RWPE2 (cell line): Measurements from ENCODE around the gene GSS.

Experiments
- ATAC-seq: fragments of 200-7000 bp; cut with Tn5 transposase; 3 replicates; pipeline ENCODE4 v1.9.1; 2021; ENCODE audit warnings: low read depth
- DNase-seq: peaks from one replicate; pipeline ENCODE4 v3.0.0-alpha.2; 2020; ENCODE audit warnings: low spot score
- H3K27ac ChIP-seq: fragments of 450-650 bp; 2 replicates; pipeline ENCODE4 v1.5.1; 2017; ENCODE audit warnings: mild to moderate bottlenecking; ENCODE audit not compliant: poor library complexity, severe bottlenecking
- H3K27me3 ChIP-seq: fragments of 250-450 bp; sonication (Bioruptor Pico); 2 replicates; pipeline ENCODE4 v1.5.1; 2021; ENCODE audit warnings: mild to moderate bottlenecking, moderate library complexity; ENCODE audit not compliant: insufficient read depth, poor library complexity, severe bottlenecking
- H3K36me3 ChIP-seq: fragments of 250-450 bp; sonication (Bioruptor Pico); 2 replicates; pipeline ENCODE4 v1.5.1; 2020; ENCODE audit warnings: low read depth, mild to moderate bottlenecking, moderate library complexity
- H3K4me1 ChIP-seq: fragments of 250-450 bp; sonication (Bioruptor Pico); 2 replicates; pipeline ENCODE4 v1.5.1; 2021; ENCODE audit warnings: mild to moderate bottlenecking, moderate library complexity; ENCODE audit not compliant: insufficient read depth, poor library complexity, severe bottlenecking
- H3K4me3 ChIP-seq: fragments of 250-450 bp; sonication (Bioruptor Pico); 2 replicates; pipeline ENCODE4 v1.5.1; 2021; ENCODE audit warnings: mild to moderate bottlenecking, moderate library complexity; ENCODE audit not compliant: severe bottlenecking
- H3K9me3 ChIP-seq: fragments of 250-450 bp; sonication (Bioruptor Pico); 2 replicates; pipeline ENCODE4 v1.5.1; 2021; ENCODE audit warnings: mild to moderate bottlenecking, moderate library complexity; ENCODE audit not compliant: severe bottlenecking
- CTCF ChIP-seq: fragments of 450-650 bp; IDR thresholded peaks from one replicate; pipeline ENCODE4 v1.5.1; 2017; ENCODE audit warnings: mild to moderate bottlenecking, moderate library complexity; ENCODE audit not compliant: poor library complexity, severe bottlenecking

GSS gene

GRCh38 chr20:34948030-34948429 is 7.6 kb downstream of the GSS start:
- Histone ChIP-seq H3K27ac (no peak overlapping the region), H3K4me1 (peaks cover 68% of the 10 kb centered on the region), H3K4me3 (no peak overlapping the region), H3K27me3 (no peaks in the 10 kb centered on the region), H3K36me3 (peaks cover 85% of the 10 kb centered on the region), H3K9me3 (no peaks in the 10 kb centered on the region)
- TF ChIP-seq CTCF = peak; percentile 71
- DNase-seq = no peak
- ATAC-seq = peak; percentile 71

- DNase-seq = no peak
- TF ChIP-seq CTCF = no peak
- no peak overlapping the region for H3K4me3 ChIP-seq
- no peaks in the 10 kb centered on the region for H3K9me3 ChIP-seq
- peak overlapping the region; percentile 71 for H3K27ac ChIP-seq
- no peaks in the 10 kb centered on the region for H3K27me3 ChIP-seq
- H3K36me3 ChIP-seq = peaks cover 91% of the 10 kb centered on the region
- no peak for ATAC-seq
- H3K4me1 ChIP-seq = peaks cover 63% of the 10 kb centered on the region
Observed at GRCh38 chr20:34947336-34947735, 8.3 kb downstream of the GSS start.

GRCh38 chr20:34946661-34947060 is 8.9 kb downstream of the GSS start:
- H3K9me3 ChIP-seq = no peaks in the 10 kb centered on the region
- H3K4me3 ChIP-seq = no peak overlapping the region
- no peaks in the 10 kb centered on the region for H3K27me3 ChIP-seq
- ATAC-seq = no peak
- no peak for TF ChIP-seq CTCF
- H3K36me3 ChIP-seq = peaks cover 93% of the 10 kb centered on the region
- H3K27ac ChIP-seq = peak overlapping the region; percentile 71
- DNase-seq = no peak
- peaks cover 63% of the 10 kb centered on the region for H3K4me1 ChIP-seq

GRCh38 chr20:34945315-34946077 is 10.1 kb downstream of the GSS start:
- ATAC-seq = peak; percentile 31; the same call in 2 of the 3 replicates
- H3K27ac ChIP-seq = peak overlapping the region; percentile 71
- H3K27me3 ChIP-seq = no peaks in the 10 kb centered on the region
- H3K4me3 ChIP-seq = no peak overlapping the region
- DNase-seq = no peak
- no peak for TF ChIP-seq CTCF
- peaks cover 93% of the 10 kb centered on the region for H3K36me3 ChIP-seq
- H3K4me1 ChIP-seq = peaks cover 58% of the 10 kb centered on the region
- no peaks in the 10 kb centered on the region for H3K9me3 ChIP-seq
